OCI-LY7 (cell line): ENCODE results near the gene NUCB1. TPM values are rescaled to one million over a fixed set of nuclear protein-coding genes. Genes with fewer than 3 reads are reported as not detected.
A peak's percentile ranks its signal among the peaks of the same experiment; 100 is the strongest.

Source experiments
- BruUV-seq: library from RNA; stranded (reverse); fragments of 400-500 nt; replicated peaks from 2 replicates; lab custom pipeline; 2021; lab: Mats Ljungman, UMichigan
- CTCF ChIA-PET: fragments of 300-600 bp; sonication (Branson Sonifier 250); formaldehyde crosslinking; loops from one replicate; lab custom pipeline; 2022; ENCODE audit warnings: antibody characterized with exemption; ENCODE audit not compliant: unreplicated experiment; lab: Charles Lee
- POLR2A ChIA-PET: fragments of 300-600 bp; sonication (Branson Sonifier 250); formaldehyde crosslinking; loops from one replicate; lab custom pipeline; 2022; ENCODE audit warnings: antibody characterized with exemption; lab: Charles Lee
- DNase-seq: peaks from one replicate; pipeline ENCODE4 v3.0.0-alpha.2; 2015; ENCODE audit warnings: low spot score
- H2AFZ ChIP-seq: fragments of 200-600 bp; sonication (generic), shearing (Covaris generic); 2 replicates; pipeline ENCODE4 v1.6.1; 2014; ENCODE audit warnings: mild to moderate bottlenecking, antibody characterized with exemption, low read length, moderate library complexity
- H3K27ac ChIP-seq: fragments of 200-600 bp; sonication (generic); 2 replicates; pipeline ENCODE4 v1.5.1; 2014; ENCODE audit warnings: mixed run types, low read depth, mild to moderate bottlenecking, moderate library complexity, low read length, inconsistent platforms; ENCODE audit not compliant: poor library complexity, severe bottlenecking
- H3K36me3 ChIP-seq: fragments of 200-600 bp; sonication (generic); 2 replicates; pipeline ENCODE4 v1.6.1; 2014; ENCODE audit warnings: mild to moderate bottlenecking, antibody characterized with exemption, low read length, moderate library complexity, mixed read lengths; ENCODE audit not compliant: insufficient read depth
- H3K4me1 ChIP-seq: fragments of 200-600 bp; sonication (generic); 2 replicates; pipeline ENCODE4 v1.5.1; 2014; ENCODE audit warnings: mild to moderate bottlenecking, low read length; ENCODE audit not compliant: insufficient read depth, poor library complexity, severe bottlenecking
- H3K4me2 ChIP-seq: fragments of 200-600 bp; sonication (generic); 2 replicates; pipeline ENCODE4 v1.6.1; 2014; ENCODE audit warnings: mild to moderate bottlenecking, low read length
- H3K4me3 ChIP-seq: fragments of 200-600 bp; sonication (generic); 2 replicates; pipeline ENCODE4 v1.5.1; 2014; ENCODE audit warnings: mild to moderate bottlenecking, low read depth, low read length; ENCODE audit not compliant: poor library complexity, severe bottlenecking
- H3K79me2 ChIP-seq: fragments of 200-600 bp; sonication (generic); 2 replicates; pipeline ENCODE4 v1.6.1; 2016; ENCODE audit warnings: low read depth, mild to moderate bottlenecking, low read length, moderate library complexity, mixed read lengths; ENCODE audit not compliant: insufficient read depth
- H3K9me2 ChIP-seq: fragments of 200-600 bp; sonication (generic); 2 replicates; pipeline ENCODE4 v1.6.1; 2016; ENCODE audit warnings: mild to moderate bottlenecking, low read length, mixed read lengths; ENCODE audit not compliant: insufficient read depth
- H3K9me3 ChIP-seq: fragments of 200-600 bp; sonication (generic); 2 replicates; pipeline ENCODE4 v1.6.1; 2014; ENCODE audit warnings: mild to moderate bottlenecking, mixed run types, low read length, mixed read lengths
- H4K20me1 ChIP-seq: fragments of 200-600 bp; sonication (generic); 2 replicates; pipeline ENCODE4 v1.6.1; 2014; ENCODE audit warnings: mild to moderate bottlenecking, antibody characterized with exemption, low read length, moderate library complexity, mixed read lengths; ENCODE audit not compliant: insufficient read depth
- EZH2phosphoT487 ChIP-seq: fragments of 200-600 bp; sonication (generic); IDR thresholded peaks from 2 replicates; pipeline ENCODE4 v1.6.1; 2018; ENCODE audit warnings: low read depth, borderline replicate concordance, mild to moderate bottlenecking, mixed run types, antibody characterized with exemption, low read length, moderate library complexity, mixed read lengths
- intact Hi-C: fragments of 100-400 bp; cut with micrococcal nuclease; formaldehyde crosslinking; loops from one replicate; pipeline ENCODE4 v1.10.0; 2022; ENCODE audit not compliant: unreplicated experiment
- total RNA-seq, 2 experiments: library from RNA; depleted of rRNA in 1 of 2; stranded (reverse); fragments of >200 nt in 1 of 2; shearing (Covaris generic) in 1 of 2; gene quantifications; 2 replicates each; pipeline ENCODE4 v1.2.3, GENCODE V29; 2014 to 2022
- TF ChIP-seq, protein P1 (sequence below): fragments of 200-600 bp; sonication (generic); conservative IDR thresholded peaks from 2 replicates; pipeline ENCODE4 v1.5.1; 2014; ENCODE audit warnings: mild to moderate bottlenecking, antibody characterized with exemption, low read length, moderate library complexity, mixed read lengths

Gene NUCB1
- total RNA-seq, 2 experiments from 2014 or later: 73.6 to 88.7 TPM

DNA sequence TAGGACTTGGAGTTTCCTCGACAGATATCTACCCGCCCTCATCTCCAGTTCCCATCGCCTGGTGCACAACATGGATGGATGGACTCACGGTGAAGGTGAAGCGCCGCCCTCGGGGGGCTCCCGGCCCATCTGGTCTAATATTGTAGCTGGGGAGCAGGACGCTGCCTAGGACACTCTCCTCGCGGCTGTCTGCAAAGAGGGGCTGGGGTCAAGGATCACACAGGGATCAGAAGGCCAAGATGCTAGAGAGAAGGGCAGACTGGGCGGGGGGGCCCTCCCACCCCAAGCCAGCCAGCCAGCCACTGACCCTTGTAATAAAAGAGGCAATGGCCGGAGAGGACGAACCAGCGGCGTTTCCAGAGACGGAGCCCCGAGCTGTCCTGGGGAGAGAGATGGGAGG is 38.8 kb upstream of the NUCB1 start:
- Histone ChIP-seq H3K27ac (no peak overlapping the region), H2AFZ (no peak overlapping the region), H3K79me2 (no peaks in the 10 kb centered on the region), H3K36me3 (no peaks in the 10 kb centered on the region), H3K9me2 (no peaks in the 10 kb centered on the region), H3K4me3 (no peak overlapping the region), H3K4me2 (no peak overlapping the region), H4K20me1 (no peaks in the 10 kb centered on the region), H3K9me3 (no peaks in the 10 kb centered on the region), H3K4me1 (peaks cover 17% of the 10 kb centered on the region)
- ChIA-PET POLR2A (no interaction called here), CTCF (interaction anchor here (0.7 kb wide), 1 partner anchor 101 kb away, joined by 5 read pairs; no protein-coding TSS in a partner anchor)
- no peak for DNase-seq
- intact Hi-C loops: no loop called here
- TF ChIP-seq EZH2phosphoT487: no peak
- TF ChIP-seq, protein P1, sequence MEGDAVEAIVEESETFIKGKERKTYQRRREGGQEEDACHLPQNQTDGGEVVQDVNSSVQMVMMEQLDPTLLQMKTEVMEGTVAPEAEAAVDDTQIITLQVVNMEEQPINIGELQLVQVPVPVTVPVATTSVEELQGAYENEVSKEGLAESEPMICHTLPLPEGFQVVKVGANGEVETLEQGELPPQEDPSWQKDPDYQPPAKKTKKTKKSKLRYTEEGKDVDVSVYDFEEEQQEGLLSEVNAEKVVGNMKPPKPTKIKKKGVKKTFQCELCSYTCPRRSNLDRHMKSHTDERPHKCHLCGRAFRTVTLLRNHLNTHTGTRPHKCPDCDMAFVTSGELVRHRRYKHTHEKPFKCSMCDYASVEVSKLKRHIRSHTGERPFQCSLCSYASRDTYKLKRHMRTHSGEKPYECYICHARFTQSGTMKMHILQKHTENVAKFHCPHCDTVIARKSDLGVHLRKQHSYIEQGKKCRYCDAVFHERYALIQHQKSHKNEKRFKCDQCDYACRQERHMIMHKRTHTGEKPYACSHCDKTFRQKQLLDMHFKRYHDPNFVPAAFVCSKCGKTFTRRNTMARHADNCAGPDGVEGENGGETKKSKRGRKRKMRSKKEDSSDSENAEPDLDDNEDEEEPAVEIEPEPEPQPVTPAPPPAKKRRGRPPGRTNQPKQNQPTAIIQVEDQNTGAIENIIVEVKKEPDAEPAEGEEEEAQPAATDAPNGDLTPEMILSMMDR: no peak
- no TSS peak for BruUV-seq

DNA sequence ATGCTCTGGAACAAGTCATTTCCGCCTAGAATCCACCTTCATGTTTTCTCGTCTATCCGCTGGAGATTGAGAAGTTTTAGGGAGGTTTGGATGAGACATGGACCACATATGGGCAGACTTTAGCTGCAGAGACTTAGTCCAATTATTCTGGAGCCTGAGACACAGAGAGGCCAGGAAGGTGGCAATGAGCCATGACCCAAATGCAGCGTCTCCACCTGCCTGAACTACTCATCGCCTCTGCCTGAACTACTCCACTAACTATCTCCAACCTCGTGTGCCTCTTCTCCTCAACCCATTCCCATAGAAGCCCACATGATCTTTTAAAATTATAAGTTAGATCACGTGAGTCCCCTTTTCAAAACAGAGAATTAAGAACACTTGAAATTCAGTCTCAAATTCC is 37.3 kb upstream of the NUCB1 start:
- DNase-seq: no peak
- ChIA-PET CTCF (no interaction called here), POLR2A (no interaction called here)
- Histone ChIP-seq H3K9me2 (no peaks in the 10 kb centered on the region), H3K4me2 (no peak overlapping the region), H3K36me3 (no peaks in the 10 kb centered on the region), H4K20me1 (no peaks in the 10 kb centered on the region), H2AFZ (no peak overlapping the region), H3K4me1 (peaks cover 29% of the 10 kb centered on the region), H3K9me3 (no peaks in the 10 kb centered on the region), H3K4me3 (no peak overlapping the region), H3K27ac (no peak overlapping the region), H3K79me2 (no peaks in the 10 kb centered on the region)
- BruUV-seq: no TSS peak
- TF ChIP-seq, protein P1: no peak
- no peak for TF ChIP-seq EZH2phosphoT487
- intact Hi-C loops: no loop called here

DNA sequence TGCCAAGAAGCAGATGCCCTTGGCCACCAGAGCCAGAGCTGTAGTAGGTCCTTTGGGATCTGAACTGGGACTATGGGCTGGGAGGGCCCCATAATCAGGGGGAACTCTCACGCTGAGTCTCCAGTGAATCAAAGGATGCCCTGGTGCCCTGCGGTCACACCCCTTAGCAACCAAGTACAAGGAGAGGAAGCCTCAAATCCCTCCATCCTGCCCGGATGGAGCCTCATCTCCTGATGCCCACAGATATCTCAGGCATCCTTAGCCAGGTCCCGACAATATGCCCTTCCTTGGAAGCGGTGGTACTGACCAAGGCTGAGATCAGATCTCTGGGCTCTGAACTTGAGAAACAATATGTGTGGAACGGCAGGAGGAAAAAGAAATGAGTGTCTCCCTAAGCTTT is 33.4 kb upstream of the NUCB1 start:
- ChIA-PET POLR2A (no interaction called here), CTCF (no interaction called here)
- H3K27ac ChIP-seq: no peak overlapping the region
- H3K4me2 ChIP-seq: no peak overlapping the region; the same call in 1 of the 2 replicates
- H4K20me1 ChIP-seq: no peaks in the 10 kb centered on the region
- H3K79me2 ChIP-seq: no peaks in the 10 kb centered on the region
- intact Hi-C loops: no loop called here
- peak overlapping the region; percentile 59; the same call in 1 of the 2 replicates for H2AFZ ChIP-seq
- H3K4me1 ChIP-seq: peaks cover 26% of the 10 kb centered on the region
- TF ChIP-seq, protein P1: no peak
- no peak for TF ChIP-seq EZH2phosphoT487
- DNase-seq: no peak
- H3K36me3 ChIP-seq: no peaks in the 10 kb centered on the region
- H3K9me2 ChIP-seq: no peaks in the 10 kb centered on the region
- no peak overlapping the region for H3K4me3 ChIP-seq
- BruUV-seq: no TSS peak
- no peaks in the 10 kb centered on the region for H3K9me3 ChIP-seq
